Mesendoderm (in vitro differentiated cells): ENCODE results near the gene DNASE1L1.

ENCODE experiments used
- DNase-seq: peaks from one replicate; pipeline ENCODE4 v3.0.0; 2013
- H2AK5ac ChIP-seq: 2 replicates; pipeline ENCODE4 v1.6.1; 2013; ENCODE audit warnings: low read length, inconsistent platforms
- H2BK120ac ChIP-seq: 2 replicates; pipeline ENCODE4 v1.6.1; 2013; ENCODE audit warnings: low read depth, mild to moderate bottlenecking, low read length, moderate library complexity, mixed read lengths
- H2BK15ac ChIP-seq: replicated peaks from 2 replicates; pipeline ENCODE4 v1.6.1; 2013; ENCODE audit warnings: low read depth, mild to moderate bottlenecking, moderate library complexity
- H2BK5ac ChIP-seq: 2 replicates; pipeline ENCODE4 v1.6.1; 2013; ENCODE audit warnings: low read length, inconsistent platforms
- H3K18ac ChIP-seq: 2 replicates; pipeline ENCODE4 v1.6.1; 2013; ENCODE audit warnings: mild to moderate bottlenecking, low read length, mixed read lengths
- H3K23ac ChIP-seq: one replicate; pipeline ENCODE4 v1.6.1; 2013; ENCODE audit warnings: low read length
- H3K27ac ChIP-seq: 2 replicates; pipeline ENCODE4 v1.5.1; 2013; ENCODE audit warnings: low read depth, mild to moderate bottlenecking, inconsistent platforms, low read length, moderate library complexity
- H3K27me3 ChIP-seq: 2 replicates; pipeline ENCODE4 v1.6.1; 2013; ENCODE audit warnings: low read length, control low read depth, mild to moderate bottlenecking, inconsistent platforms; ENCODE audit not compliant: insufficient read depth, poor library complexity
- H3K36me3 ChIP-seq: 2 replicates; pipeline ENCODE4 v1.6.1; 2013; ENCODE audit warnings: low read length, inconsistent platforms; ENCODE audit not compliant: control insufficient read depth, insufficient read depth
- H3K4ac ChIP-seq: one replicate; pipeline ENCODE4 v1.6.1; 2013; ENCODE audit warnings: low read depth, mild to moderate bottlenecking, low read length, moderate library complexity
- H3K4me1 ChIP-seq: 2 replicates; pipeline ENCODE4 v1.6.1; 2013; ENCODE audit warnings: low read depth, low read length, inconsistent platforms; ENCODE audit not compliant: control insufficient read depth
- H3K4me2 ChIP-seq: 2 replicates; pipeline ENCODE4 v1.6.1; 2013; ENCODE audit warnings: low read length
- H3K4me3 ChIP-seq: 2 replicates; pipeline ENCODE4 v1.5.1; 2013; ENCODE audit warnings: mild to moderate bottlenecking, low read length
- H3K56ac ChIP-seq: one replicate; pipeline ENCODE4 v1.6.1; 2013; ENCODE audit warnings: low read length
- H3K79me1 ChIP-seq: 2 replicates; pipeline ENCODE4 v1.6.1; 2013; ENCODE audit warnings: low read length, inconsistent platforms
- H3K79me2 ChIP-seq: 2 replicates; pipeline ENCODE4 v1.6.1; 2013; ENCODE audit warnings: mild to moderate bottlenecking, low read length; ENCODE audit not compliant: control insufficient read depth, insufficient read depth
- H3K9ac ChIP-seq: 2 replicates; pipeline ENCODE4 v1.6.1; 2013; ENCODE audit warnings: low read length, inconsistent platforms
- H4K5ac ChIP-seq: one replicate; pipeline ENCODE4 v1.6.1; 2013; ENCODE audit warnings: low read length
- H4K8ac ChIP-seq: one replicate; pipeline ENCODE4 v1.6.1; 2013; ENCODE audit warnings: low read depth, mild to moderate bottlenecking, control low read depth, low read length, moderate library complexity
- WGBS: extraction: QIAGEN DNeasy Blood & Tissue Kit; methylation state at CpG from one replicate; pipeline ENCODE4 v1.1.7; 2013; ENCODE audit warnings: low lambda C conversion rate, missing lambda C conversion rate; ENCODE audit not compliant: insufficient coverage; ENCODE audit errors: extremely low coverage; 5-methylcytosine and 5-hydroxymethylcytosine counted together

The DNASE1L1 gene

GRCh38 chrX:154443479-154443910 is 34.4 kb upstream of the DNASE1L1 start:
- H3K9ac ChIP-seq: peak overlapping the region; percentile 59
- no peak overlapping the region for H3K27ac ChIP-seq
- H2BK120ac ChIP-seq: no peak overlapping the region
- peak overlapping the region; percentile 22 for H3K4me2 ChIP-seq
- no CpG with 5 or more reads among the region's 10 CpGs for WGBS
- H4K5ac ChIP-seq: no peak overlapping the region
- H3K4me3 ChIP-seq: no peak overlapping the region
- no peak overlapping the region for H2BK5ac ChIP-seq
- H3K79me1 ChIP-seq: peaks cover 2% of the 10 kb centered on the region
- peak overlapping the region; percentile 79 for H3K56ac ChIP-seq
- H3K79me2 ChIP-seq: peaks cover 7% of the 10 kb centered on the region
- peaks cover 2% of the 10 kb centered on the region for H3K36me3 ChIP-seq
- H2BK15ac ChIP-seq: no peak overlapping the region
- H3K4ac ChIP-seq: no peak overlapping the region
- no peaks in the 10 kb centered on the region for H3K27me3 ChIP-seq
- H3K18ac ChIP-seq: no peak overlapping the region
- DNase-seq: peak; percentile 35
- H2AK5ac ChIP-seq: no peak overlapping the region
- H3K23ac ChIP-seq: no peak overlapping the region
- no peak overlapping the region for H4K8ac ChIP-seq
- H3K4me1 ChIP-seq: no peaks in the 10 kb centered on the region

GRCh38 chrX:154441984-154442707 is 33.1 kb upstream of the DNASE1L1 start:
- Histone ChIP-seq H3K4me1 (no peaks in the 10 kb centered on the region), H3K9ac (no peak overlapping the region)

GRCh38 chrX:154441564-154441963 is 32.5 kb upstream of the DNASE1L1 start:
- Histone ChIP-seq H3K18ac (no peak overlapping the region), H3K56ac (no peak overlapping the region), H3K9ac (no peak overlapping the region), H2AK5ac (no peak overlapping the region), H4K5ac (no peak overlapping the region), H3K4me2 (no peak overlapping the region), H3K4ac (no peak overlapping the region), H3K4me3 (no peak overlapping the region), H4K8ac (no peak overlapping the region), H2BK120ac (no peak overlapping the region), H3K79me2 (peaks cover 17% of the 10 kb centered on the region), H3K36me3 (peaks cover 2% of the 10 kb centered on the region), H3K79me1 (peaks cover 5% of the 10 kb centered on the region), H3K23ac (no peak overlapping the region), H2BK5ac (no peak overlapping the region), H3K27ac (no peak overlapping the region), H2BK15ac (no peak overlapping the region), H3K27me3 (no peaks in the 10 kb centered on the region), H3K4me1 (no peaks in the 10 kb centered on the region)
- DNase-seq: no peak
- WGBS: no CpG with 5 or more reads among the region's 11 CpGs

More at GRCh38 chrX:154441984-154442707, 33.1 kb upstream of the DNASE1L1 start:
- Histone ChIP-seq H3K27ac (no peak overlapping the region), H3K27me3 (no peaks in the 10 kb centered on the region), H2BK15ac (no peak overlapping the region), H3K4me3 (no peak overlapping the region), H3K79me2 (peaks cover 17% of the 10 kb centered on the region), H4K5ac (no peak overlapping the region), H2AK5ac (no peak overlapping the region), H3K18ac (no peak overlapping the region), H4K8ac (no peak overlapping the region), H3K23ac (no peak overlapping the region), H2BK5ac (no peak overlapping the region), H3K79me1 (peaks cover 5% of the 10 kb centered on the region), H3K36me3 (peaks cover 2% of the 10 kb centered on the region), H3K4me2 (no peak overlapping the region), H2BK120ac (no peak overlapping the region), H3K4ac (no peak overlapping the region), H3K56ac (no peak overlapping the region)
- WGBS: no CpG with 5 or more reads among the region's 21 CpGs
- DNase-seq: no peak

- H2BK15ac ChIP-seq: no peak overlapping the region
- no CpG with 5 or more reads among the region's 17 CpGs for WGBS
- H3K36me3 ChIP-seq: peaks cover 2% of the 10 kb centered on the region
Observed at GRCh38 chrX:154440623-154441357, 31.7 kb upstream of the DNASE1L1 start.

GRCh38 chrX:154439841-154440240 is 30.8 kb upstream of the DNASE1L1 start:
- Histone ChIP-seq H2BK5ac (no peak overlapping the region), H3K4me3 (no peak overlapping the region), H3K18ac (no peak overlapping the region), H3K79me1 (peaks cover 5% of the 10 kb centered on the region), H4K5ac (no peak overlapping the region), H3K36me3 (peaks cover 2% of the 10 kb centered on the region), H3K23ac (no peak overlapping the region), H2BK15ac (no peak overlapping the region), H3K56ac (no peak overlapping the region), H3K4ac (no peak overlapping the region), H3K27ac (no peak overlapping the region), H3K9ac (no peak overlapping the region), H2AK5ac (no peak overlapping the region), H3K4me2 (no peak overlapping the region), H4K8ac (no peak overlapping the region), H3K4me1 (no peaks in the 10 kb centered on the region), H2BK120ac (no peak overlapping the region), H3K27me3 (no peaks in the 10 kb centered on the region), H3K79me2 (peaks cover 17% of the 10 kb centered on the region)
- no peak for DNase-seq
- WGBS: no CpG with 5 or more reads among the region's 18 CpGs

More at GRCh38 chrX:154440623-154441357, 31.7 kb upstream of the DNASE1L1 start:
- no peak overlapping the region for H3K18ac ChIP-seq
- H3K79me2 ChIP-seq: peaks cover 17% of the 10 kb centered on the region
- H3K23ac ChIP-seq: no peak overlapping the region
- H3K27me3 ChIP-seq: no peaks in the 10 kb centered on the region
- no peak overlapping the region for H2AK5ac ChIP-seq
- H3K9ac ChIP-seq: no peak overlapping the region
- H3K4me1 ChIP-seq: no peaks in the 10 kb centered on the region
- H4K8ac ChIP-seq: no peak overlapping the region
- no peak for DNase-seq
- no peak overlapping the region for H3K4me2 ChIP-seq
- H3K4ac ChIP-seq: no peak overlapping the region
- H3K79me1 ChIP-seq: peaks cover 5% of the 10 kb centered on the region
- H2BK5ac ChIP-seq: no peak overlapping the region
- H3K4me3 ChIP-seq: no peak overlapping the region
- H2BK120ac ChIP-seq: no peak overlapping the region
- H3K56ac ChIP-seq: no peak overlapping the region
- H4K5ac ChIP-seq: no peak overlapping the region
- H3K27ac ChIP-seq: no peak overlapping the region
